Nephron (organoid): Measurements from ENCODE around the gene HMGCR.

Experiments
- H3K27ac Mint-ChIP-seq, 3 experiments: 2 replicates each; pipeline ENCODE4 v1.8.0; 2020; ENCODE audit warnings: mixed read lengths in 3 of 3, mild to moderate bottlenecking in 2 of 3, moderate library complexity in 1 of 3
- H3K27me3 Mint-ChIP-seq: 2 replicates; pipeline ENCODE4 v1.8.0; 2021; ENCODE audit warnings: low read depth, mild to moderate bottlenecking, moderate library complexity, mixed read lengths
- H3K36me3 Mint-ChIP-seq: 2 replicates; pipeline ENCODE4 v1.8.0; 2020; ENCODE audit warnings: low read depth, mixed read lengths
- H3K4me1 Mint-ChIP-seq: 2 replicates; pipeline ENCODE4 v1.8.0; 2020; ENCODE audit warnings: mixed read lengths
- H3K4me3 Mint-ChIP-seq, 3 experiments: 2 replicates each; pipeline ENCODE4 v1.8.0; 2020; ENCODE audit warnings: mild to moderate bottlenecking in 3 of 3, mixed read lengths in 3 of 3, moderate library complexity in 2 of 3
- H3K9me3 Mint-ChIP-seq: 2 replicates; pipeline ENCODE4 v1.8.0; 2020; ENCODE audit warnings: mixed read lengths
- TF ChIP-seq, protein P1 (sequence below), 3 experiments: fragments of 200-600 bp; sonication (generic); IDR thresholded peaks; one replicate each; pipeline ENCODE4 v1.5.0; 2021; ENCODE audit warnings: antibody characterized with exemption in 3 of 3; ENCODE audit not compliant: unreplicated experiment in 3 of 3

The HMGCR gene

DNA sequence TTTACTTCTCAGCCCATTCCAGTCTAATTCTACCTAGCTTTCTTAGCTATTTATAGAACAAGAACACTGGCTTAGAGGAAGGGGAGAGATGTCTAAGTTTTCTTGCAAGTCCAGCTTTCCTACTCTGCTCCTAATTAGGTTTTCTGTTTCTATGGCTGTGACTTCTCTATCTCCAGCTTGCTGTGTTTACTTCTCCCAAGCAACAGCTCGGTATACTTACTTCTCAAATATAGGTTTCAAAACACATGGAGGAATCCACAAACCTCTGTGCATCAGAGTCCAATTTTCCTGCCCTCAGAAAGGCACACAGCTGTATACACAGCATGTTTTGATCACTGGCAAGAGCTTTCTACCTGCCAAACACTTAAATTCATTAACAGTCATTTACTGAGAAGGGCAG, 17.4 kb upstream of the HMGCR start:
- TF ChIP-seq, protein P1, sequence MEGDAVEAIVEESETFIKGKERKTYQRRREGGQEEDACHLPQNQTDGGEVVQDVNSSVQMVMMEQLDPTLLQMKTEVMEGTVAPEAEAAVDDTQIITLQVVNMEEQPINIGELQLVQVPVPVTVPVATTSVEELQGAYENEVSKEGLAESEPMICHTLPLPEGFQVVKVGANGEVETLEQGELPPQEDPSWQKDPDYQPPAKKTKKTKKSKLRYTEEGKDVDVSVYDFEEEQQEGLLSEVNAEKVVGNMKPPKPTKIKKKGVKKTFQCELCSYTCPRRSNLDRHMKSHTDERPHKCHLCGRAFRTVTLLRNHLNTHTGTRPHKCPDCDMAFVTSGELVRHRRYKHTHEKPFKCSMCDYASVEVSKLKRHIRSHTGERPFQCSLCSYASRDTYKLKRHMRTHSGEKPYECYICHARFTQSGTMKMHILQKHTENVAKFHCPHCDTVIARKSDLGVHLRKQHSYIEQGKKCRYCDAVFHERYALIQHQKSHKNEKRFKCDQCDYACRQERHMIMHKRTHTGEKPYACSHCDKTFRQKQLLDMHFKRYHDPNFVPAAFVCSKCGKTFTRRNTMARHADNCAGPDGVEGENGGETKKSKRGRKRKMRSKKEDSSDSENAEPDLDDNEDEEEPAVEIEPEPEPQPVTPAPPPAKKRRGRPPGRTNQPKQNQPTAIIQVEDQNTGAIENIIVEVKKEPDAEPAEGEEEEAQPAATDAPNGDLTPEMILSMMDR (IDR thresholded peaks at IDR 0.05; ENCODE audit: unreplicated experiment in 3 of 3) = no peak
- Mint-ChIP-seq H3K27ac (peak overlapping the region in 1 of 3 experiments; percentile 49), H3K27me3 (no peaks in the 10 kb centered on the region), H3K9me3 (no peaks in the 10 kb centered on the region), H3K4me1 (peaks cover 6% of the 10 kb centered on the region), H3K4me3 (no peak overlapping the region), H3K36me3 (no peaks in the 10 kb centered on the region)

DNA sequence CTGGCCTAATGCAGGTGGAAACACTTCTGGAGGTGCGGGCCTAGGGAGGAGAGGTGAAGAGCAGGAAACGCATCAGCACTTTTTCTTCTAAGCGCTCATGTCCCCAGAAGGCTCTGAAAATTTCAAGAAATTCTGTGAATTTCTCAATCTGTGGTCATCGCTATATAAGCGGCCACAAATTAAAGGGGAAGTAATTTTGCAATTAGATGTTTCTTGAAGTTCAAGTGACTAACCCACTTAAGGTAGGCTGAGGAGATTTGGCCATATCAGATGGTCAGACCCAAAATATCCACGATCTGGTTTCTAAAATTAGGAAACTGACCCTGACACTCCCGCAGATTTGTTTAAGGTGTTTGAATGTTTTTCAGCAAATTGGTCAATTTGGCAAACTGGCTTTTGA, 16.6 kb upstream of the HMGCR start:
- Mint-ChIP-seq H3K9me3 (no peaks in the 10 kb centered on the region), H3K27me3 (no peaks in the 10 kb centered on the region), H3K36me3 (no peaks in the 10 kb centered on the region), H3K27ac (peak overlapping the region in 2 of 3 experiments; percentile 20 to 88), H3K4me3 (no peak overlapping the region), H3K4me1 (peaks cover 6% of the 10 kb centered on the region)
- TF ChIP-seq, protein P1 (IDR thresholded peaks at IDR 0.05; ENCODE audit: unreplicated experiment in 3 of 3) = no peak

DNA sequence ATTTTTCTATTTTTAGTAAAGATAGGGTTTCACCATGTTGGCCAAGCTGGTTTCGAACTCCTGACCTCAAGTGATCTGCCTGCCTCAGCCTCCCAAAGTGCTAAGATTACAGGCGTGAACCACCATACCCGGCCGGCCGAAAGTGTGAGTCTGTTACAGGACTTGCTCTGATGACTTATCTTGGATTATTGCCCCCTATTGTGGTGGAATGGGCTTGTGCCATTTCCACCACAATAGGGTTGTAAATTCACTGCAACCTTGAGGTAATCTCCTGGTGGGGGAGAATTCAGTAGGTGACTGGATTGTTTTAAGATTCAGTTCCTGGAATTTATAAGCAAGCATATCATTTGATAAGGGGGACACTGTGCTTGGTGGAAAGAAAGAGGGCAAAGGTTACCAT, 15.0 kb upstream of the HMGCR start:
- peaks cover 6% of the 10 kb centered on the region for H3K4me1 Mint-ChIP-seq
- H3K9me3 Mint-ChIP-seq = no peaks in the 10 kb centered on the region
- H3K27me3 Mint-ChIP-seq = no peaks in the 10 kb centered on the region
- H3K4me3 Mint-ChIP-seq = no peak overlapping the region
- peak overlapping the region in 1 of 3 experiments; percentile 51 for H3K27ac Mint-ChIP-seq
- TF ChIP-seq, protein P1 (IDR thresholded peaks at IDR 0.05; ENCODE audit: unreplicated experiment in 3 of 3) = no peak
- H3K36me3 Mint-ChIP-seq = no peaks in the 10 kb centered on the region

DNA sequence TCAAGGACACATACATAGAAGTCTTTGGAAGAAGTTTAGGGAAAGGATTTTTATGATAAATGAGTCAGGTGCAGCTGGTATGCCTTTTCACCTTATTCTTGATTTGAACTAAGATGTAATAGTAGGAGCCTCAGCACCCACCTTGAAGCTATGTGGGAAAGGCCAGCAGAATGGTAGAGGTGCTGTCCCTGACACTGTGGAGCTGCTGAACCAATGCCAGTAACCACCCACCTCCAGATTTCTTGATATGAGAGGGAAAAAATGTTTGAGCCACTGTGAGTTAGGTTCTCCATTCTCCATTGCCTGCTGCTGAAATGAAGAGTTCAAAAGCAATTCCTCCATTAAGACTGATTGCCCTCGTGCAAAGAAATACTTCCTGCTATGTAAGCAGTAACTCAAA, 12.2 kb upstream of the HMGCR start:
- Mint-ChIP-seq H3K9me3 (no peaks in the 10 kb centered on the region), H3K4me1 (peaks cover 6% of the 10 kb centered on the region), H3K27me3 (no peaks in the 10 kb centered on the region), H3K36me3 (no peaks in the 10 kb centered on the region), H3K27ac (no peak overlapping the region), H3K4me3 (no peak overlapping the region)
- TF ChIP-seq, protein P1 (IDR thresholded peaks at IDR 0.05; ENCODE audit: unreplicated experiment in 3 of 3) = no peak

DNA sequence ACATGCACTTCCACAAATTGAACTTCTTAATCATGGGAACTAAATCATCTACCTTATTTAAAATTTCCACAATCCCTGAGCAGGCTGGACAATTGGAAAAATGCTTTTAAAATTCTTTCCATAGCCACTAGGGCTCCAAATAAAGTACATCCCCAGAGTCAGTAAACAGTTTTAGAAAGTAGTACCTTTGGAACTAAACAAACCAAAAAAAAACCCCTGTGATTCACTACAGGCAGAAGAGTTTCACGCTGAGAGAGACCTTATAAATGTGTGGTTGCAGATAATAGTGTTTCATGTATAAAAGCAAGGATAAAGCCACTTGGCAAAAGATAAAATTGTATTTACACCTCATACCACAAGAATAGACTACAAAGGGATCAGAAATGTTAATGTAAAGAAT, 11.8 kb upstream of the HMGCR start:
- no peak overlapping the region for H3K4me3 Mint-ChIP-seq
- H3K27me3 Mint-ChIP-seq = no peaks in the 10 kb centered on the region
- no peaks in the 10 kb centered on the region for H3K36me3 Mint-ChIP-seq
- no peaks in the 10 kb centered on the region for H3K9me3 Mint-ChIP-seq
- peaks cover 6% of the 10 kb centered on the region for H3K4me1 Mint-ChIP-seq
- H3K27ac Mint-ChIP-seq = no peak overlapping the region
- TF ChIP-seq, protein P1 (IDR thresholded peaks at IDR 0.05; ENCODE audit: unreplicated experiment in 3 of 3) = no peak

DNA sequence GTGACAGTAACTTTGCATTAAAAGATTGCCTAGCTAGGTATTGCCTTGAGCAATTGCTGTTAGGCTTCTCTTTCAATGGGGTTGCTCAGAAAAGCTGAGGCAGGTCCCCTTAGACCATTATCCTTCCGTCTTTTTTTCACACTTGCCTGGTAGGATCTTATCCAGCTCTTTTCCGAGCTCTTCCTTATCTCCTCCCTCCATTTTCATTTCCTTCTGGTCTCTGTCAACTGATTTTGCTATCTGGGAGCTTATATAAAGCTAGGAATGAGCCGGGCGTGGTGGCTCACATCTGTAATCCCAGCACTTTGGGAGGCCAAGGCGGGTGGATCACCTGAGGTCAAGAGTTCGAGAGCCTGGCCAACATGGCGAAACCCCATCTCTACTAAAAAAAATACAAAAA, 6.6 kb upstream of the HMGCR start:
- Mint-ChIP-seq H3K36me3 (no peaks in the 10 kb centered on the region), H3K4me3 (no peak overlapping the region), H3K27ac (no peak overlapping the region), H3K4me1 (no peaks in the 10 kb centered on the region), H3K27me3 (no peaks in the 10 kb centered on the region), H3K9me3 (no peaks in the 10 kb centered on the region)
- TF ChIP-seq, protein P1 (IDR thresholded peaks at IDR 0.05; ENCODE audit: unreplicated experiment in 3 of 3) = no peak
